GM12801 (cell line): ENCODE results near the gene PDZRN3.

Experiments used
- CTCF ChIP-seq: IDR thresholded peaks from one replicate; pipeline ENCODE4 v1.5.1; 2011; ENCODE audit warnings: control low read depth; ENCODE audit not compliant: insufficient read length; ENCODE audit errors: extremely low read depth

PDZRN3 gene

GRCh38 chr3:73652896-73653295 is 28.2 kb upstream of the PDZRN3 start:
- TF ChIP-seq CTCF, result no peak

- no peak for TF ChIP-seq CTCF
These were observed 12.3 kb upstream of the PDZRN3 start for GRCh38 chr3:73637042-73637441.

GRCh38 chr3:73635254-73635653 is 10.5 kb upstream of the PDZRN3 start:
- TF ChIP-seq CTCF, result no peak

GRCh38 chr3:73633916-73634344 is 9.2 kb upstream of the PDZRN3 start:
- no peak for TF ChIP-seq CTCF

GRCh38 chr3:73633453-73633852 is 8.7 kb upstream of the PDZRN3 start:
- TF ChIP-seq CTCF, result no peak

GRCh38 chr3:73626106-73626505 is 1.4 kb upstream of the PDZRN3 start:
- TF ChIP-seq CTCF, result no peak

GRCh38 chr3:73624017-73624820 is 522 bp downstream of the PDZRN3 start:
- no peak for TF ChIP-seq CTCF
